OCI-LY1 (cell line): ENCODE data around the gene CLEC4E.
"Not testable (repeated sequence)": the region's sequence is repeated elsewhere in the genome, so short reads cannot be mapped to it uniquely, and the experiment has no call there.

ENCODE experiments used
- H2AFZ ChIP-seq: fragments of 200-600 bp; sonication (generic), shearing (Covaris generic); 2 replicates; pipeline ENCODE4 v1.6.0; 2014; ENCODE audit warnings: antibody characterized with exemption, mild to moderate bottlenecking, low read length
- H3F3A ChIP-seq: fragments of 200-600 bp; sonication (generic), shearing (Covaris generic); 2 replicates; pipeline ENCODE4 v1.6.0; 2014; ENCODE audit warnings: mild to moderate bottlenecking, antibody characterized with exemption, low read length, moderate library complexity; ENCODE audit not compliant: insufficient read depth
- H3K27ac ChIP-seq: fragments of 200-600 bp; sonication (generic); 2 replicates; pipeline ENCODE4 v1.5.1; 2014; ENCODE audit warnings: low read length, mixed run types, mild to moderate bottlenecking, low read depth; ENCODE audit not compliant: poor library complexity, severe bottlenecking
- H3K27me3 ChIP-seq: fragments of 200-600 bp; sonication (generic); 2 replicates; pipeline ENCODE4 v1.6.0; 2014; ENCODE audit warnings: antibody characterized with exemption, mild to moderate bottlenecking, low read length, moderate library complexity; ENCODE audit not compliant: insufficient read depth
- H3K36me3 ChIP-seq: fragments of 200-600 bp; sonication (generic); 2 replicates; pipeline ENCODE4 v1.6.1; 2014; ENCODE audit warnings: mild to moderate bottlenecking, antibody characterized with exemption, low read length, moderate library complexity, mixed read lengths; ENCODE audit not compliant: insufficient read depth
- H3K4me1 ChIP-seq: fragments of 200-600 bp; sonication (generic); 2 replicates; pipeline ENCODE4 v1.5.1; 2014; ENCODE audit warnings: mild to moderate bottlenecking, low read length, moderate library complexity; ENCODE audit not compliant: insufficient read depth, severe bottlenecking
- H3K4me2 ChIP-seq: fragments of 200-600 bp; sonication (generic), shearing (Covaris generic); 2 replicates; pipeline ENCODE4 v1.6.1; 2014; ENCODE audit warnings: low read length
- H3K4me3 ChIP-seq: fragments of 200-600 bp; sonication (generic); 2 replicates; pipeline ENCODE4 v1.5.1; 2014; ENCODE audit warnings: low read length, low read depth, mild to moderate bottlenecking, mixed read lengths; ENCODE audit not compliant: poor library complexity, severe bottlenecking
- H3K79me2 ChIP-seq: fragments of 200-600 bp; shearing (Covaris generic); 2 replicates; pipeline ENCODE4 v1.6.1; 2016; ENCODE audit warnings: mixed run types, low read length, mixed read lengths; ENCODE audit not compliant: insufficient read depth
- H3K9ac ChIP-seq: fragments of 200-600 bp; sonication (generic), shearing (Covaris generic); 2 replicates; pipeline ENCODE4 v1.6.1; 2014; ENCODE audit warnings: mild to moderate bottlenecking, low read length, mixed read lengths
- H3K9me2 ChIP-seq: fragments of 200-600 bp; sonication (generic), shearing (Covaris generic); 2 replicates; pipeline ENCODE4 v1.6.1; 2014; ENCODE audit warnings: low read depth, mild to moderate bottlenecking, low read length, mixed read lengths
- H3K9me3 ChIP-seq: fragments of 200-600 bp; shearing (Covaris generic); 2 replicates; pipeline ENCODE4 v1.6.1; 2014; ENCODE audit warnings: low read length, mixed read lengths
- H4K20me1 ChIP-seq: fragments of 200-600 bp; sonication (generic), shearing (Covaris generic); 2 replicates; pipeline ENCODE4 v1.6.0; 2016; ENCODE audit warnings: mild to moderate bottlenecking, low read length; ENCODE audit not compliant: insufficient read depth
- CTCF ChIP-seq: fragments of 200-600 bp; sonication (generic), shearing (Covaris generic); IDR thresholded peaks from 2 replicates; pipeline ENCODE4 v1.5.1; 2017; ENCODE audit warnings: mild to moderate bottlenecking, antibody characterized with exemption, low read length, moderate library complexity, mixed read lengths
- EZH2 ChIP-seq: fragments of 200-600 bp; sonication (generic), shearing (Covaris generic); IDR thresholded peaks from 2 replicates; pipeline ENCODE4 v1.8.0; 2017; ENCODE audit warnings: borderline replicate concordance, mixed run types, mild to moderate bottlenecking, antibody characterized with exemption, low read length, moderate library complexity, mixed read lengths

Gene CLEC4E

GRCh38 chr12:8501720-8502119 is 39.0 kb downstream of the CLEC4E start:
- H3K4me3 ChIP-seq: no peak overlapping the region
- no peaks in the 10 kb centered on the region for H4K20me1 ChIP-seq
- H3K27ac ChIP-seq: no peak overlapping the region
- no peaks in the 10 kb centered on the region for H3K79me2 ChIP-seq
- H3K36me3 ChIP-seq: no peaks in the 10 kb centered on the region
- 0 out of 2 replicates have a peak overlapping the region, but pooled peaks have one; percentile 65 for H2AFZ ChIP-seq
- no peaks in the 10 kb centered on the region for H3F3A ChIP-seq
- no peaks in the 10 kb centered on the region for H3K27me3 ChIP-seq
- TF ChIP-seq CTCF: no peak
- peaks cover 12% of the 10 kb centered on the region for H3K4me1 ChIP-seq
- no peak overlapping the region for H3K9ac ChIP-seq
- no peaks in the 10 kb centered on the region for H3K9me3 ChIP-seq
- H3K4me2 ChIP-seq: no peak overlapping the region
- no peaks in the 10 kb centered on the region for H3K9me2 ChIP-seq

GRCh38 chr12:8499616-8500015 is 41.1 kb downstream of the CLEC4E start:
- no peaks in the 10 kb centered on the region for H3K27me3 ChIP-seq
- no peaks in the 10 kb centered on the region for H3K9me3 ChIP-seq
- no peak overlapping the region for H3K9ac ChIP-seq
- H3K36me3 ChIP-seq: no peaks in the 10 kb centered on the region
- no peaks in the 10 kb centered on the region for H3K79me2 ChIP-seq
- no peaks in the 10 kb centered on the region for H3K9me2 ChIP-seq
- H3K27ac ChIP-seq: no peak overlapping the region
- TF ChIP-seq CTCF: peak; percentile 40; the same call in 1 of the 2 replicates
- TF ChIP-seq EZH2: no peak
- no peak overlapping the region for H3K4me2 ChIP-seq
- H3K4me3 ChIP-seq: no peak overlapping the region
- H3K4me1 ChIP-seq: peaks cover 18% of the 10 kb centered on the region
- H3F3A ChIP-seq: no peaks in the 10 kb centered on the region
- H2AFZ ChIP-seq: no peak overlapping the region
- no peaks in the 10 kb centered on the region for H4K20me1 ChIP-seq

- not testable (repeated sequence) for H2AFZ ChIP-seq, H3K4me3 ChIP-seq, H3K27ac ChIP-seq, H3F3A ChIP-seq, H3K79me2 ChIP-seq, H3K4me2 ChIP-seq, H3K27me3 ChIP-seq, H3K36me3 ChIP-seq, H3K9me2 ChIP-seq, H3K9ac ChIP-seq, H4K20me1 ChIP-seq, H3K9me3 ChIP-seq
- peaks cover 18% of the 10 kb centered on the region for H3K4me1 ChIP-seq
These were observed 44.6 kb downstream of the CLEC4E start for GRCh38 chr12:8496074-8496473.

GRCh38 chr12:8495671-8496070 is 45.0 kb downstream of the CLEC4E start:
- not testable (repeated sequence) for H3K9me3 ChIP-seq, H3K4me3 ChIP-seq, H3K79me2 ChIP-seq, H3K27ac ChIP-seq, H4K20me1 ChIP-seq, H3K9ac ChIP-seq, H3K27me3 ChIP-seq, H3F3A ChIP-seq, H3K9me2 ChIP-seq, H3K4me2 ChIP-seq, H3K36me3 ChIP-seq, H2AFZ ChIP-seq
- H3K4me1 ChIP-seq: peaks cover 18% of the 10 kb centered on the region
